ENCODE data around the gene UBR3.

The UBR3 gene

DNA sequence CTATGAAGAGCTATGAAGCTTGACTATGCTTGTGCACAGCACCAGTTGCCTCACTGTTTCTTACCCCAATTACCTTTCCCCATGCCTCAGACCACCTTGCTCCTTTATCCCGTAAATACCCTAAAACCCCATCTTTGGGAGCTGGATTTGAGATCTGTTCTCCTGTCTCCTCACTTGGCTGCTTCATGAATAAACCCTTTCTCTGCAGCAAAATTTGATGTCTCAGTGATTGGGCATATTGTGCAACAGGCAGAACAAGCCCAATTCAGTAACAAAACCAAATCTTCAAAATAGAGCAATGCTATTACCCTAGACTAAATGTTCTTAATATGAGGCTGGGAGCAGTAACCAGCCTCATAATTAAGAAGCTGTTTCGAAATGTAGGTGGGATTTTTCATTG, 32.1 kb upstream of the UBR3 start:
- POLR2A ChIA-PET: no interaction called here
- H3K4me3 ChIP-seq (ENCODE audit: low read depth, low read length): no peak overlapping the region
- DNase-seq (ENCODE audit: low read depth, low spot score): no peak
- CTCF ChIA-PET: interaction anchor here (1.5 kb wide), 1 partner anchor 29 kb away, joined by 5 read pairs; the partner anchor contains the start of gene METTL5
- TF ChIP-seq, protein P1, sequence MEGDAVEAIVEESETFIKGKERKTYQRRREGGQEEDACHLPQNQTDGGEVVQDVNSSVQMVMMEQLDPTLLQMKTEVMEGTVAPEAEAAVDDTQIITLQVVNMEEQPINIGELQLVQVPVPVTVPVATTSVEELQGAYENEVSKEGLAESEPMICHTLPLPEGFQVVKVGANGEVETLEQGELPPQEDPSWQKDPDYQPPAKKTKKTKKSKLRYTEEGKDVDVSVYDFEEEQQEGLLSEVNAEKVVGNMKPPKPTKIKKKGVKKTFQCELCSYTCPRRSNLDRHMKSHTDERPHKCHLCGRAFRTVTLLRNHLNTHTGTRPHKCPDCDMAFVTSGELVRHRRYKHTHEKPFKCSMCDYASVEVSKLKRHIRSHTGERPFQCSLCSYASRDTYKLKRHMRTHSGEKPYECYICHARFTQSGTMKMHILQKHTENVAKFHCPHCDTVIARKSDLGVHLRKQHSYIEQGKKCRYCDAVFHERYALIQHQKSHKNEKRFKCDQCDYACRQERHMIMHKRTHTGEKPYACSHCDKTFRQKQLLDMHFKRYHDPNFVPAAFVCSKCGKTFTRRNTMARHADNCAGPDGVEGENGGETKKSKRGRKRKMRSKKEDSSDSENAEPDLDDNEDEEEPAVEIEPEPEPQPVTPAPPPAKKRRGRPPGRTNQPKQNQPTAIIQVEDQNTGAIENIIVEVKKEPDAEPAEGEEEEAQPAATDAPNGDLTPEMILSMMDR (IDR thresholded peaks at IDR 0.05; ENCODE audit: insufficient read depth, low read length, missing control alignments): no peak

DNA sequence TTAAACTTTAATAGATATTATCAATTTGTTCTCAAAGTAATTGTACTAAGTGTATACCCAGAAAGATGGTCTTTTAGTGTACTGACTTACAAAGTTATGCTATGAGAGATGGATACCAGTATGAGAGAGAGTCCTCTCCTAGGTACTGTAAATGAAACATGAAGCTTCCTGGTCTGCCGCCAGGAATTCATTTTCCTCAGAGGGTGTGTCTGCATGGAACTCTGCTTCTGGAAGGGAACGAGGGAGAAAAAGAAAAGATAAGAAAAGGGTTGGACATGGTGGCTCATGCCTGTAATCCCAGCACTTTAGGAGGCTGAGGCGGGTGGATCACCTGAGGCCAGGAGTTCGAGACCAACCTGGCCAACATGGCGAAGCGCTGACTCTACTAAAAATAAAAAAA, 30.8 kb upstream of the UBR3 start:
- TF ChIP-seq, protein P1 (IDR thresholded peaks at IDR 0.05; ENCODE audit: insufficient read depth, low read length, missing control alignments): no peak
- CTCF ChIA-PET: interaction anchor here (0.8 kb wide), 1 partner anchor 694 kb away, joined by 3 read pairs; no protein-coding TSS in a partner anchor
- H3K4me3 ChIP-seq (ENCODE audit: low read depth, low read length): no peak overlapping the region
- POLR2A ChIA-PET: no interaction called here
- no peak for DNase-seq (ENCODE audit: low read depth, low spot score)

- POLR2A ChIA-PET: no interaction called here
These were observed 29.7 kb upstream of the UBR3 start for GRCh38 chr2:169797601-169798000.

DNA sequence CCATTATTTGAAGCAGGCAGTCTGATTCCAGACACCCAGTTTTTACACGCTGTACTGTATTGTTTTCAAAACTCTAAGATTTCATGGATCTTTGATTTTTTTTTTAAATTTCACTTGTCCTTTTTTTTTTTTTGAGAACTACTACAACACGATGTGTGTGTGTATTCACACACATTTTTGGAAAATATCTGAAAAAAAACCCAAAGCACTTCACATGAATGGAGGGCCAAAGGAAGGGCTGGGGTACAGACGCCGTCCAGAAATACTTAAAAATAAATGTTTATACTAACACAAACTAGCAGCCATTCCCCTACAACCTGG, 28.9 kb upstream of the UBR3 start:
- ChIA-PET POLR2A (interaction anchor here (0.8 to 1.2 kb wide), 5 partner anchors 10 to 318 kb away, joined by 3 to 7 read pairs (median 4); partner anchors contain the start of gene UBR3), CTCF (no interaction called here)
- H3K4me3 ChIP-seq (ENCODE audit: low read depth, low read length): peak overlapping the region; percentile 83
- TF ChIP-seq, protein P1 (IDR thresholded peaks at IDR 0.05; ENCODE audit: insufficient read depth, low read length, missing control alignments): no peak
- no peak for DNase-seq (ENCODE audit: low read depth, low spot score)

More at GRCh38 chr2:169797601-169798000, 29.7 kb upstream of the UBR3 start:
- no peak for DNase-seq (ENCODE audit: low read depth, low spot score)
- no peak overlapping the region for H3K4me3 ChIP-seq (ENCODE audit: low read depth, low read length)
- CTCF ChIA-PET: no interaction called here
- TF ChIP-seq, protein P1 (IDR thresholded peaks at IDR 0.05; ENCODE audit: insufficient read depth, low read length, missing control alignments): no peak

DNA sequence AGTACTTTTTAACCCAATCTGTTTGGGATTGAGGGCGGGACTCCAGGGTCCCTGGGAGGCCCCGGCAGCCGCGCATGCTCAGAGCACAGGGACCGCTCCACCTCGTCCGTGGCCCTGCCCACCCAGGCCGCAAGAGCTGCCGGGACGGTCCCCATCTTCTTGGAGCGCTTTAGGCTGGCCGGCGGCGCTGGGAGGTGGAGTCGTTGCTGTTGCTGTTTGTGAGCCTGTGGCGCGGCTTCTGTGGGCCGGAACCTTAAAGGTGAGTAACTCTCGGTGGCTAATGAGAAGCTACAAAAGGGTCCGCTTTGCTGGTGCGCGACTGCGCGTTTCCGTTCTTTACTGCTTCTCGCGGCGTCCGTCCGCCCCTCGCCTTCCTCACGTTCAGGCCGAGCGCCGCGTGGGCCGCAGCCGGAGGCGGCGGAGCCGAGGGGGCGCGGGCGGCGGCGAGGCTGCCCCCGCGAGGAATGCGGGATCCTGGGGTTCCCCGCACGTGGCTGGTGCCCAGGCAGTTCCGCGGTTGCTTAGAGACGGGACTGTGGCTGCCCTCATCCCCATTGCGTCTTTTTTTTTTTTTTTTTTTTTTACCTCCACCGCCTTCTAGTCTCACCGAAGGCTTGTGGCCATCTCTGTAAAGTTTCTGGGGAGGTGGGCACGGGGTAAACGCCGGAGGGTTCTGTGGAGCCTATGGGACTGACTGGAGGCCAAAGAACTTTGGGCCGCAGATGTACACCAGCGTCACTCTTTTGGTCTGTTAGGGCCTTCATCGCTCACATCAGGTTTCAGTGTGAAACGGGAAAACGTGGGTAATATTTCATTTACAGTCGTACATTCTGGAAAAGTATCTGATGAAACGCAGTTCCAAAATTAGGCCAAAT, 28.3 kb upstream of the UBR3 start, which contains the start of gene SSB:
Gene SSB, plus strand, starts transcription at position 154 of the 875 bp plus-strand sequence. CDS start 2,090 bp downstream, outside the sequence.
- POLR2A ChIA-PET: interaction anchor here (0.8 to 1.2 kb wide), 5 partner anchors 10 to 319 kb away, joined by 3 to 7 read pairs (median 4); partner anchors contain the start of gene UBR3
- H3K4me3 ChIP-seq (ENCODE audit: low read depth, low read length): peak within 1 kb of the TSS; percentile 83
- DNase-seq (ENCODE audit: low read depth, low spot score): no peak
- TF ChIP-seq, protein P1 (IDR thresholded peaks at IDR 0.05; ENCODE audit: insufficient read depth, low read length, missing control alignments): no peak
- CTCF ChIA-PET: interaction anchor here (0.8 kb wide), 1 partner anchor 12 kb away, joined by 3 read pairs; no protein-coding TSS in a partner anchor

DNA sequence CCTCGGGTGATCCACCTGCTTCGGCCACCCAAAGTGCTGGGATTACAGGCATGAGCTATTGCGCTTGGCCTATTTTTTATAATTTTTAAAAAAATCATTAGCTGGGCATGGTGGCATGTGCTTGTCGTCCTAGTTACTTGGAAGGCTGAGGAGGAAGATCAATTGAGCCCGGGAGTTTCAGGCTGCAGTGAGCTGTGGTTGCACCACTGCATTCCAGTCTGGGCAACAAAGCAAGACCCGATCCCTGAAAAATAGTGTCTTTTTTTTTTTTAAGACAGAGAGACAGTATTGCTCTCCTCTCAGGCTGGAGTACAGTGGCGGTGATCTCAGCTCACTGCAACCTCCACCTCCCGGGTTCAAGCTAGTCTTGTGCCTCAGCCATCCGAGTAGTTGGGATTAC, 23.8 kb upstream of the UBR3 start:
- H3K4me3 ChIP-seq (ENCODE audit: low read depth, low read length): no peak overlapping the region

More for the DNA sequence above, 23.8 kb upstream of the UBR3 start:
- TF ChIP-seq, protein P1 (IDR thresholded peaks at IDR 0.05; ENCODE audit: insufficient read depth, low read length, missing control alignments): no peak
- DNase-seq (ENCODE audit: low read depth, low spot score): no peak
- CTCF ChIA-PET: no interaction called here
- POLR2A ChIA-PET: no interaction called here
